NT2/D1 (cell line): ENCODE measurements around the gene SPATA13.

Experiments used
- SUZ12 ChIP-seq: IDR thresholded peaks from 2 replicates; pipeline ENCODE4 v1.6.1; 2011; ENCODE audit not compliant: insufficient read length, insufficient read depth; ENCODE audit errors: extremely low read depth
- YY1 ChIP-seq: IDR thresholded peaks from 2 replicates; pipeline ENCODE4 v1.6.1; 2011; ENCODE audit not compliant: insufficient read length, insufficient read depth
- ZNF274 ChIP-seq: IDR thresholded peaks from 2 replicates; pipeline ENCODE4 v1.6.1; 2011; ENCODE audit warnings: mild to moderate bottlenecking, low read depth, low read length

DNA sequence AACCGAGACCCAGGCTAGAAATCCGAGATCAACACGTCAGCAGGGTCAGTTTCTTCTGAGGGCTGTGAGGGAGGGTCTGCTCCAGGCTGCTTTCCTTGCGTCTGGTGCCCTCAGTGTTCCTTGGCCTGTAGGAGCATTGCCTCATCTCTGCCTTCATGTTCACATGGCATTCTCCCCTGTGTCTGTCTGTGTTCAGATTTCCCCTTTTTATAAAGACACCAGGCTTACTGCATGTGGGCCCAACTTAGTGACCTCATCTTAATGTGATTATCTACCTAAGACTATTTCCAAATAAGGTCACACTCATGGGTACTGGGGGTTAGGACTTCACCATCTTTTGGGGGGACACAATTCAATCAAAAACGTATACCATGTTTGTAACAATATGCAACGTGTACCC is 91.6 kb downstream of the SPATA13 start:
- TF ChIP-seq ZNF274 (no peak), YY1 (no peak), SUZ12 (no peak)
